CD4-positive, alpha-beta T cell treated with Interleukin-4 for 4 hours (primary cell): Measurements from ENCODE around the gene TNXB.
"Not testable (repeated sequence)": the region's sequence is repeated elsewhere in the genome, so short reads cannot be mapped to it uniquely, and the experiment has no call there.

Source experiments
- DNase-seq: peaks from one replicate; pipeline ENCODE4 v3.0.0-alpha.2; 2020

The TNXB gene

GRCh38 chr6:32111424-32112066, 2.4 kb upstream of the TNXB start:
- DNase-seq, result no peak

- DNase-seq, result no peak
These were observed 1.5 kb upstream of the TNXB start for GRCh38 chr6:32110632-32111031.

- no peak for DNase-seq
These were observed 625 bp upstream of the TNXB start for GRCh38 chr6:32109765-32110160.

- no peak for DNase-seq
These were observed 418 bp downstream of the TNXB start for GRCh38 chr6:32108727-32109113.

- DNase-seq, result no peak
These were observed 977 bp downstream of the TNXB start for GRCh38 chr6:32108094-32108627.

- DNase-seq, result no peak
These were observed 1.7 kb downstream of the TNXB start for GRCh38 chr6:32107406-32107805.

GRCh38 chr6:32105433-32105832, 3.7 kb downstream of the TNXB start:
- DNase-seq, result no peak

GRCh38 chr6:32102255-32102654, 6.9 kb downstream of the TNXB start:
- no peak for DNase-seq

GRCh38 chr6:32100251-32100650, 8.9 kb downstream of the TNXB start:
- DNase-seq, result not testable (repeated sequence)

- DNase-seq, result no peak
These were observed 11.8 kb downstream of the TNXB start for GRCh38 chr6:32097364-32097763.

GRCh38 chr6:32096394-32097258, 12.5 kb downstream of the TNXB start:
- DNase-seq, result no peak

GRCh38 chr6:32096087-32096393, 13.1 kb downstream of the TNXB start:
- no peak for DNase-seq

- DNase-seq, result no peak
These were observed 13.6 kb downstream of the TNXB start for GRCh38 chr6:32095338-32096086.

GRCh38 chr6:32092760-32093497, 16.2 kb downstream of the TNXB start:
- DNase-seq, result no peak

- DNase-seq, result no peak
These were observed 19.9 kb downstream of the TNXB start for GRCh38 chr6:32089082-32089828.

GRCh38 chr6:32088487-32089049, 20.6 kb downstream of the TNXB start:
- DNase-seq, result no peak

GRCh38 chr6:32087574-32088486, 21.3 kb downstream of the TNXB start:
- DNase-seq, result peak; percentile 43

- no peak for DNase-seq
These were observed 22.2 kb downstream of the TNXB start for GRCh38 chr6:32086661-32087573.

GRCh38 chr6:32085759-32086459, 23.2 kb downstream of the TNXB start:
- no peak for DNase-seq
